GM18499 (cell line): ENCODE measurements around the gene CDIPT.
A peak's percentile ranks its signal among the peaks of the same experiment; 100 is the strongest.
"Not testable (repeated sequence)": the region's sequence is repeated elsewhere in the genome, so short reads cannot be mapped to it uniquely, and the experiment has no call there.

ENCODE experiments used
- ATAC-seq: cut with Tn5 transposase; IDR thresholded peaks from one replicate; pipeline ENCODE4 v1.9.1; 2021; ENCODE audit warnings: moderate number of reproducible peaks; ENCODE audit not compliant: insufficient read depth, unreplicated experiment

Gene CDIPT

GRCh38 chr16:29835926-29836325, 27.1 kb downstream of the CDIPT start:
- ATAC-seq = no peak

- no peak for ATAC-seq
Observed at GRCh38 chr16:29834079-29834478, 28.9 kb downstream of the CDIPT start.

- ATAC-seq = not testable (repeated sequence)
Observed at GRCh38 chr16:29833219-29833618, 29.8 kb downstream of the CDIPT start.

- no peak for ATAC-seq
Observed at GRCh38 chr16:29831490-29831889, 31.5 kb downstream of the CDIPT start.

GRCh38 chr16:29830774-29831173, 32.3 kb downstream of the CDIPT start:
- ATAC-seq = no peak

GRCh38 chr16:29826342-29826695, 36.7 kb downstream of the CDIPT start:
- ATAC-seq = no peak

- no peak for ATAC-seq
Observed at GRCh38 chr16:29825145-29826044, 37.6 kb downstream of the CDIPT start.

GRCh38 chr16:29824589-29825144, 38.4 kb downstream of the CDIPT start:
- no peak for ATAC-seq

- ATAC-seq = no peak
Observed at GRCh38 chr16:29821643-29822115, 41.3 kb downstream of the CDIPT start.

- ATAC-seq = no peak
Observed at GRCh38 chr16:29820730-29821642, 42.0 kb downstream of the CDIPT start.

- ATAC-seq = no peak
Observed at GRCh38 chr16:29820271-29820701, 42.7 kb downstream of the CDIPT start, which contains the start of gene MVP. MVP (plus strand) TSS chr16:29820462; CDS start chr16:29830550, 10,088 bp downstream.

- no peak for ATAC-seq
Observed at GRCh38 chr16:29819506-29819905, 43.5 kb downstream of the CDIPT start.

- no peak for ATAC-seq
Observed at GRCh38 chr16:29818082-29818481, 44.9 kb downstream of the CDIPT start.

DNA sequence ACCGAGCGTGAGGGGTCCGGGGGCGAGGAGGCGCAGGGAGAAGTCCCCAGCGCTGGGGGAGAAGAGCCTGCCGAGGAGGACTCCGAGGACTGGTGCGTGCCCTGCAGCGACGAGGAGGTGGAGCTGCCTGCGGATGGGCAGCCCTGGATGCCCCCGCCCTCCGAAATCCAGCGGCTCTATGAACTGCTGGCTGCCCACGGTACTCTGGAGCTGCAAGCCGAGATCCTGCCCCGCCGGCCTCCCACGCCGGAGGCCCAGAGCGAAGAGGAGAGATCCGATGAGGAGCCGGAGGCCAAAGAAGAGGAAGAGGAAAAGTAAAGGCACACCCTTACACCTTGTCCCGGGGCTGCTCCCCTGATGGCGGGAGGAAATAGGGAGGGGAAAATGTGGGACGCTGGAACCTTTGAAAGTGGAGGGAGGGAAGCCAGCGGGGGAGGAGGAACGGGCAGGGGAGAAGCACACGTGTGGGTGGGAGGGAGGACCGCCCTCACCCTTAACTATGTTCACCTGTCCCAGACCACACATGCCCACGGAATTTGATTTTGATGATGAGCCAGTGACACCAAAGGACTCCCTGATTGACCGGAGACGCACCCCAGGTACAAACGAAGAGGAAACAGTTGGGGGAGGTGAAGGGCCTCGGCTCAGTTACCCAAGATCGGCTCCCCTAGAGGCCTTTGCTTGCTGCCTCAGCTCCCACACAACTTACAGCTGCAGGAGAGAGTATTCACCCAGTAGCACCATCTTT, 46.2 kb downstream of the CDIPT start:
- no peak for ATAC-seq

- peak; percentile 45 for ATAC-seq
Observed at GRCh38 chr16:29815793-29816693, 47.0 kb downstream of the CDIPT start, which contains the start of gene PAGR1. PAGR1 (plus strand) TSS chr16:29816152; CDS start chr16:29816526, 374 bp downstream.

GRCh38 chr16:29815032-29815721, 47.8 kb downstream of the CDIPT start:
- no peak for ATAC-seq

DNA sequence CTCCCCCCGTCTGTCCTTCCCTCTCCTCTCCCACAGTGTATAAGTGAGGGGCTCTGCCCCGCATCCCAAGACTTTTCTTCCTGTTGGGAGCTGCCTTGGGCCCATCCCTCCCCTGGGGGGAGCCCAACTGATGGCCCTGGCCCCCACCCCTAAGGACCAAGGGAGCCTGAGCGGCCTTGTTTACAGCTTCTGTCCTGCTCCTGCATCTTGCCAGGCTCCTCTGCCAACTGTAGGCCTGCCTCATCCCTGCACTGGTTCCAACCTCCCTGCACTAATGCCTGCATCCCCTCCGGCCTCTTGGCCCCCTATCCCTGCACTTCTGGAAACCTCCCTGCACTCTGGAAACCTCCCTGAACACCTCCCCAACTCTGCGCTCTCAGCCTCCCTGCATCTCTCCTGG, 48.4 kb downstream of the CDIPT start:
- no peak for ATAC-seq
